ENCODE results near the gene MAPT.
"Not testable (repeated sequence)": the region's sequence is repeated elsewhere in the genome, so short reads cannot be mapped to it uniquely, and the experiment has no call there.

Gene MAPT

DNA sequence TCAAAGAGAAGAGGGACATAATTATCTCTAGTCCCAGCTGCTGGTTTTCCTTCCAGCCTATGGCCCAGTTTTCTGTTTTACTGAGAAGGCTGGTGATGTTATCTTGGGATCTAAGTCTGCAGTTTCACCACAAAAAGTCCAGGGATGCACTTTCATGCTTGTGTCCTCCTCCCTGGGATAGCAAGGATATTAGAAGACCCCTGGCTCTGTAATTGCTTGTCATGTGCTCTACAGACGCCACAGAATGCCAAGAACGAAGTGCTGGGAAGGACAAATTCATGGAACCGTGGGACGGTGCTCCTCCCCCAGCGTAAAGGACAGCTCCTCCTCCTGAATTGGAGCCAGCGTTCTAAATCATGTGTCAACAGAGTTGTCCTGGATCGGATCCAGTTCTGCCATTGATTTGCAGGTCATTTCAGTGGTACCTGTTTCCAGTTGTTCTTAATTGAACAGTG is 8.6 kb downstream of the MAPT start:
- DNase-seq = no peak

DNA sequence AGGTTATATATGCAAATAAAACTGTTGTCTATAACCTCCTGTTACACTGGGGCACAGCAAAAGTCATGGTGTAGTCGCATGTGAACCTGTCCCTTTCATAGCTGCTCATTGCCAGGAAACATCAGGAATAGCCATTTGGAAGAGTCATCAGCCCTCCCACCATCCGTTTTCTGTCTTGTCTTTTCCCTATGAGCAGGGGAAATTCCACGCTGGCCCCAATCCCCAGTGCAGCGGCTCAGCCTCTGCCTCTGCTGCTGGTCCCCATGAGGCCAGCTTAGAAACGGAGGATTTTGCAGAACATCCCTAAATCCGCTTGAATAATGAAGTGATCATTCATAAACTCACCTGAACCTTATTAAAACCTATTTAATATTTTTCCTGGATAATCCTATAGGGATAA is 10.5 kb downstream of the MAPT start:
- DNase-seq = no peak

DNA sequence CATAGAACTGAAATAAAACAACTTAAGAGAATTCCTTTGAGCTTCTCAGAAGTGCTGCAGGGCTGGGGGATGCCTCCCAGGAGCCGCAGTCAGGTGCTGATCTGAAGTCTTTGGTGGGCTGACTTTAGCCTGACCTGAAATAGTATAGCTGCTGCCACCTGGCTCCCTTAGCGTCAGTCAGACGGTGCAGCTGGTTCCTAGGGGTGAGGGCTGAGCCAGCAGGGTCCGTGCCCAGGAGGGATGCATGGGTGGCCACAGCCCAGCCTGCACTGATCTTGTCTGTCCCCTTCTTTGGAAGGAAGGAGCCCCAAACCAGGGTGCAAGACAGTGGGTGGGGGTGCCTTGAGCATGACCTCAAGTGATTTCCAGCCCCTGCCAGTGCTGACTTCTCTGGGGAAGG is 11.5 kb downstream of the MAPT start:
- DNase-seq = no peak

DNA sequence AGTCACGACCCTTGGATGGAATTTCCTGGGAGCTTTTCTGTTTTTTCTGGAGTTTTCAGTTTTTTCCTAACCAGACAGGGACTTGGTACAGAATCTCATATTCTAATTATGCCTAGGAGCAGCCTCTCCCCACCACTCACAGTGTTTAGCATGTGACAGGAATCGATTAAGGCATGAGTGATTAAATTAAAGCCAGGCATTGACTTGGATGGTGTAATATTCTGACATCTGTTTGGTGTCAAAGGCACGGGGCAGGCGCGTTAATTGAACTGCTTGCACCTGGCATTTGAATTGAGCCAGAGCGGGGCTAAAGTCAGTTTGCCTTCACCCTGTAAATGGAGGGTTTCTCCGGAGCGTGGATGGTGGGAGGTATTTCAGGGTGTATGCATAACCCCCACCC is 11.9 kb downstream of the MAPT start:
- DNase-seq = no peak

DNA sequence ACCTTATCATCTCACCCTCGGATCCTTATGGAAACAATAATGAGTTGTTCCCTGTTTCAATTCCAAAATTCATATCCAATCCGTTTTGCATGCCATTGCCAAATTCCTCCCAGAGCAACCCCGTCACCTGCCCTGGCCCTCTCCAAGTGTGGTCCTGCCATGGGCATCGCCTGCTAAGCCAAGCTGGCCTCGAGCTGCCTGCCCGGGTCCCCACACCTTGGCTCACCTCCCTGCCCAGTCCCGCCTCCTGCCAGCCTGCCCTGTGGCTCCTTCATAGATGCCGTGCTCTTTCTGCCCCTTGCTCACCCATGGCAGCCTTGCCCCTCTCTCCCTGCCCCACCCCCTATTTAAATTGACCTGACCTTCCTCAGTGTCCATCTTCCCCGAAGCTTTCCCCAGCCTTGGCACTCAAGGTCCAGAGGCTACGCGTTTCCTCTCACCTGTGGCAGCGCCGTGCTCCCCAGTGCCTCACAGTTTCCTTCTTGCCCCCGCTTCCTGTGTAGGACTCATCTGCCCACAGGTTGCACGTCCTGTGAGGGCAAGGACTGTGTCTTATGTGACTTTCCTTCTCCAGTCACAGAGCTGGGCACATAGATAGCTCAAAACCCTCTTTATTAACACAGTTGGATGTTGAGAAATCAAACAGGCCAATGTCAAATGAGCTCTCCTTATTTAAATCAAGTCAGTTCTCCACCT is 12.7 kb downstream of the MAPT start:
- DNase-seq = no peak

DNA sequence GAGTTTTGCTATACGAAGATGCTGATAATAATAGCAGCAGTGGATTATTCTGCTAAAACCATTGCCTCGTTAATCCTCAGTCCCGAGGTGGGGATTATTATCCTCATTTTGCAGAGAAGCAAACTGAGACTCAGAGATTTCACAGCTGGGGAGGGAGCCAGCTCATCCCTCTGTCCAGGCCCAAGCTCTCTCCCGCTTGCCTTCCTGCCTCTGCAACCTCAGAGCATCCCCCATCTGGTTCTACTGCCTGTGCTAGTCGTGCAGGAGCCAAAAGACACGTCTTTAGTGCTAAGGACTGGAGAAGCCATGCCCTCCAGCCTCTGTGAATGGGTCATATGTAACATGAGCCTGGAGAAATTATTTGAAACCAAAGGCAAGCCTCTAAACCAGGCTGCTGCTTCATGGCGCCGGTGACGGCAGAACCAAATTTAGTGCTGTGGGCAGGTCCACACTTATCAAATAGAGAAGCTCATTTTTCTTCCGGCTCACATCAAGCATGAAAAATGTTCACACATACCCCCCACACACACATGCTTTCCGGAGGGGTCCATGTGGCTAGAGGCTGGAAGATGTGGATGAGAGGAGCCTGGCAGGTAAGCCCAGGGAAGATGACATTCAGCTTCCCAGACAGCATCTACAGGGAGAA is 13.5 kb downstream of the MAPT start:
- no peak for DNase-seq

DNA sequence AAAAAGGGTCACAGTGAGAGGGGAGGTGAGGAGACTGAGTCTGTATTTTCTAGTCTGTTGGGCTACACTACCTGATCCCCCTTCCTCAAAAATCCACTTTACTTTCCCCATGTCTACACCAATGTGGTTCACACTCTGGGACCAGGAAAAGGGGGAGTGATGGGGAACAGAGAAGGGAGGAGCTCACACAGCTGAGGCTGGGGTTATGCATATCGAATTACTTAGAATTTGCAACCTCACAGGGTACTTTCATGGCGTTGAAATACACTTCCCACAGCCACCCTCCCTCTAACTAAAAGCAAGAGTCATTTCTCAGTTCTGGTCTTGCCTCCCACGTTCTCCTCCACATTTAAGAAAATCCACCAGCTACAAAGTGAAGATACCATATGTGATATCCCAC is 14.1 kb downstream of the MAPT start:
- DNase-seq = no peak

DNA sequence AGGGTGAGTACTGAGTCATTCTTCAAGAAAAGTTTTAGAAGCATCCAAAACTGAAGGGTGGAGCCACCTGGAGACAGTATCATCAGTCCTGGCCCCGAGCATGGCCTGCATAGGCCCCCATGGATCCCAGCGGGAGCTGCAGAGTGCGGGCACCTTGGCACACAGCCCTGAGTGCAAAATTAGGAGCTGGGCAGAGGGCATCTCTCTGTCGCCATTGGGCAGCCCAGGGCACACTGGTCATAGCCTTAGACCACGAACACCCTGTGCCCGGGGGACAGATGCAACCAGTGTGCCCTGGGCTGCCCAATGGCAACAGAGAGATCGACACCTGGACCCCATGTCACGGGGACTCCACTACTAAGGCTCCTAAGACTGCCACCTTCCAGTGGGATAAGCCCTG is 14.6 kb downstream of the MAPT start:
- no peak for DNase-seq

DNA sequence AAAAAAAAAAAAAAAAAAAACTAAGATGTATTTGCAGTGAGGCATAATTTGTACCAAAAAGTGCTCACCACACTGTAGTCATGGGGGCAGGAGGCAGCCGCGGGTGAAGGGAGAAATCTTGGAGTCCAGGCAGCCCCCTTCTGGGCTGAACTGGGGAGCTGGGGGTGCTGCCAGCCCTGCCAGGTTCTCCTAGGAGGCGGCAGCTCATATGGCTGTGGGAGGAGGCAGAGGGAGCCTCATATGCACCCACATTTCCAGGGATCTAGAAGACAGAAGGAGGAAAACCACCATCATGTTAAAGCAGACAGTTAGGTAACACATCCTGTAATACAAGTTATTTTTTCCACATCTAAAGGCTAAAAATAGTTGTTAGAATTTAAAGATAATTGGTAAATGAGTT is 16.3 kb downstream of the MAPT start:
- DNase-seq = no peak

DNA sequence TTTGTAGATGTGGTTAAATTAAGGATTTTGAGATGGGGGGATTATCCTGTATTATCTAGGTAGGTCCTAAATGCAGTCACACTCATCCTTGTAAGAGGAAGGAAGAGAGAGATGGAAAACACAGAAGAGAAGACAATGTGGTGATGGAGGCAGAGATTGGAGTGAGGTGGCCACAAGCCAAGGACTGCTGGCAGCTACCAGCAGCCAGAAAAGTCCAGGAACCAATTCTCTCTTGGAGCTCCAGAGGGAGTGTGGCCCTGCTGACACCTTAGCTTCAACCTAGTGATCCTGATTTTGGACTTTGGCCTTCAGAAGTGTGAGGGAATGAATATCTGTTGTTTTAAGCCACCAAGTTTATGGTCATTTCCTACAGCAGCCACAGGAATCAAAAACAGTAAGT is 18.0 kb downstream of the MAPT start:
- no peak for DNase-seq

DNA sequence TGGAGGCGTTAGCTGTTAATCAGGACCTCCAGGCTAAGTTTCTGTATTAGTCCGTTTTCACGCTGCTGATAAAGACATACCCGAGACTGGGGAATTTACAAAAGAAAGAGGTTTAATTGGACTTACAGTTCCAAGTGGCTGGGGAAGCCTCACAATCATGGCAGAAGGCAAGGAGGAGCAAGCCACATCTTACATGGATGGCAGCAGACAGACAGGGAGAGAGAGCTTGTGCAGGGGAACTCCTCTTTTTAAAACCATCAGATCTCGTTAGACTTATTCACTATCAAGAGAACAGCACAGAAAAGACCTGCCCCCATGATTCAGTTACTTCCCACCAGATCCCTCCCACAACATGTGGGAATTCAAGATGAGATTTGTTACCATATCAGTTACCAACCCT is 18.7 kb downstream of the MAPT start:
- DNase-seq = not testable (repeated sequence)

DNA sequence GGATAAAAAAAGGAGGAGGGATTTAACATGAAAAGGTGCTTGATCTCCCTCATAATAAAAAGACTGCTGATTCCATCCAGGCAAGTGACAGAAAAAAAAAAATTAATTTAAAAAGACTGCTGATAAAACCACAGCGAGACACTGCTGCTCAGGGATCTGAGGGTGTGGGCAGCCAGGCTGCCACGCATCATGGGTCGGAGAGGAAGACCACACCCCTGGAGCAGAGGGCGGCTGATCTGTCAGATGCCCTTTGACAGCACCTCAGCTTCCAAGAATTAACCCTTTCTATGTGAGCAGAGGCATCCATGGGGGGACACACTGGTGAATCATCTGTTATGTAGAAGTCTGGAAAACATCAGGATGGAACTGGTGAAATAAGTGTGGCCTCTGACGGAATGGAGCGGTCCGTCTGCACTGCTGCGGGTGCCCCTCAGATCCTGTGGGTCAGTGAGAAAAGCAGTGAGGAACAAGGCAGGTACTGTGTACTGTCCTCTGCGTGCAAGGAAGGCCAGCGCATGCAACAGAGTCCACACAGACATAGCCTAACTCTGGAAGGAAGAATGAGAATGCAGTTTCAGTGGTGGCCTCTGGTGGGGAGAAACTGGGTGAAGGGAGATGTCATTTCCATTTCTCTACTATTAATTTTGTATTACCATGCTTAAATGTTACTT is 19.8 kb downstream of the MAPT start:
- no peak for DNase-seq

DNA sequence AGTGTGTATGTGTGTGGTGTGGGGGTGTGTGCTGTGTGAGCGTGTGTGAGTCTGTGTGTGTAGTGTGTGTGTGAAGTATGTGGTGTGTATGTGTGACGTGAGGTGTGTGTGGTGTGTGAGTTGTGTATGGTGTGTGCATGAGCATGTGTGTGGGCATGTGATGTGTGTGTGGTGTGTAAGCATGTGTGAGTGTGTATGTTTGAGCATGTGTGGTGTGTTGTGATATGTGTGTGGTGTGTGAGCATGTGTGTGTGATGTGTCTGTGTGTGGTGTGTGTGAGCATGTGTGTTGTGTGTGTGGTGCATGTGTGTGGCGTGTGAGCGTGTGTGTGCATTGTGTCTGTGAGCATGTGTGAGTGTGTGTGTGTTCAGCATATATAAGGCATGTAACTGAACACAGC is 20.9 kb downstream of the MAPT start:
- DNase-seq = no peak

DNA sequence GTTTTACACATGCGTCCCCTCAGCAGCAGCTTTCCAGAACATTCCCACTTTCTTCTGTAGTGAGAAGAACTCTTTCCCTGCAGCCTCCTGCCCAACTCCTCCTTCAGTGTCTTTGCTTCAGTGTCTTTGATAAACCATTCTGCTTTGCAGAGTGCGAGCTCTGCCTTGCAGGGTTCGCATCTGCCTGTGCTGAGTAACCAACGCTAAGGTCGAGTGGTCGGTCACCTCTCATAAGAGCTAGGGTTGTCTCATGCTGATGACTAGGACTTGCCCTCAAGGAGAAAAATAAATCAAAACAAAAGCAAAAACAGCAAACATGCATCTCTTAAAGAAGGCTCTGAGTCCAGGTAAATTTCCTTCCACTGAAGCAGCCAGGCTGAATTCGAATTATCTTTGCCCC is 22.7 kb downstream of the MAPT start:
- DNase-seq = no peak

DNA sequence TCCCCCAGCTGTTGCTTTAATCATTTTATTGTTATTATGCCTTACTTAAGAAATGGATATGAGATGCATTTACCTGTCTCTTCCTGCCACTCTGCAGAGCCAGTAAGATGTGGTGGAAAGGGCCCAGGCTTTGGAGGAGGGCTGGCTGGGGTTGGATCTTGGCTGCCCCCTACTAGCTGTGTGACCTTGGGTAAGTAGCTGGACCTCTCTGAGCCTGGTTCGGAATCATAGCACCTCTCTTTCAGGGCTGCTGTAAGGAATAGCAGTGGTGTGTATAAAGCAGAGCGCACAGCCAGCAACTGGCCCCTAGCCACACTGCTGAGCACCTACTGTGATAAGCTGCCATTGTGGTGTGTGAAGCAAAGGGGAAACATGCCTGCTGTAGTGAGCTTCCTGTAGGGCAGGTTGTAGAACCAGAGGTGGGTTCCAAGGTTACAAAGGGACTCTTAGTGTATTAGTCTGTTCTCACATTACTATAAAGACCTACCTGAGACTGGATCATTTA is 23.9 kb downstream of the MAPT start:
- no peak for DNase-seq

DNA sequence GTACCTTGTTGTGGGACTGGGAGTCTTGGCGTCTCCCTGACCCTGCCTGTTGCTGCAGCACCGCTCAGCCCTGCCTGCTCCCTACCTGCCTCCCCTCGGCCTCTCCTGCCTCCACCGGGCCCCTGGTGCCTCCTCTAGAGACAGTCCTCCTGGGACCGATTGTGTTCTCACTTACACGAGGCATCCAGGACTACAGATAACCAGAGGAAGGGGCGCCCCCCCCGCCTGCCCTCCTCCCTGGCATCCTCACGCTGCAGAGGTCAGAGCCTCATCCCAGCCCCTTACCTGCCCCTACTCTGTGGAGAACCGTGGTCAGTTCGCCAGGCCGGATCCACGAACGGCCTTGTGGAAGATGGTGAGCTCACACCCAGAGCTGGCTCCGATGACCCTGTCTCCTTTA is 24.8 kb downstream of the MAPT start:
- no peak for DNase-seq

DNA sequence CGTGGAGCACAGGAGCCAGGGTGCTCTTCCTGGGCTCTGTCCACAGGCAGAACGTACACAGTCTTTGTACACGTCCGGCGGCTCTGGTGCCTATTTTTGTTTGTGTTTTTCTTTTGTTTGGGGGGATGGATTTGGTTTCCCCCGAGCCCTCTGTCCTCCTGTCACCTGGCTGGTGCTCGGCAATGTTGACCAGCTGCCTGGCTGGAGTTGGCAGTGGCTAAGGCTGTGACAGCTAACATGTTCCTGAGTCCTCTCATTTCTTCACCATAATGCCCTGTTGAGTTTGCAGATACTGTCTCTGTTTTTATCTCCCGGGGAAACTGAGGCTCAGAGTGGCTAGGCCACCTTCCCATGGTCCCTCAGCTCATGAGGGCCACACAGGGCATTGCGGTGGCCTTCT is 25.7 kb downstream of the MAPT start:
- DNase-seq = no peak

DNA sequence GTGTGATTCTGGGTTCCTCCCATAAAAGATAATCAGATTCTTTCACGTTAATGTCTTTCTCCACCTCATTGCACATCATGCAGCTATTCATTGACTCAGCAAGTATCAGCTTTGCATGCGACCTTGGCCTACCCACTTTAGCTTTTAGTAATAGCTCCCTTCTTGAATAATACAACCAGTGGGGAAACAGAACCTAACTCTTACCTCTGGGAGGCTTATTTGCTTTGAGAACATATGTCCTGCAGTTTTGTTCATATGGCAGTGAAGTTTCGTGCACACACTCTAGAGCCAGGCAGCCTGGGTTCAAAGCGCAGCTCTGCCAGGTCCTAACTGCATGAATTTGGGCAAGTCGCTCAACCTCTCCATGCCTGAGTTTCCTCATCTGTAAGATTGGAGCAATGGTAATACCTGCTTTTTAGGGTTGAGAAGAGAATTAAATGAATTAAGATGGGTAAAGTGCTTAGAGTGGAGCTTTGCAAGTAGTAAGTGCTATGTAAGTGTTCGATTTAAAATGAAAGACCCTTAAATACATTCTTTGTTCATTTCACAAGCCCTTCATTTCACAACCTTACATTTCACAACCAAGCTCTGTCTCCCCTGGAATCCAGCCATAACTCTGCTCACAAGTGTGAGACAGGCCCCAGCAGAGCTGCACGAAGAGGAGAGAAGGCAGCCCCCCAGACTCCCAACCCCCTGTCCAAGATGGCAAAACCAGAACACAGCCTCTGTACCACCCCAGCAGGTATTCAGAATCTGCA is 29.3 kb downstream of the MAPT start:
- DNase-seq = no peak

DNA sequence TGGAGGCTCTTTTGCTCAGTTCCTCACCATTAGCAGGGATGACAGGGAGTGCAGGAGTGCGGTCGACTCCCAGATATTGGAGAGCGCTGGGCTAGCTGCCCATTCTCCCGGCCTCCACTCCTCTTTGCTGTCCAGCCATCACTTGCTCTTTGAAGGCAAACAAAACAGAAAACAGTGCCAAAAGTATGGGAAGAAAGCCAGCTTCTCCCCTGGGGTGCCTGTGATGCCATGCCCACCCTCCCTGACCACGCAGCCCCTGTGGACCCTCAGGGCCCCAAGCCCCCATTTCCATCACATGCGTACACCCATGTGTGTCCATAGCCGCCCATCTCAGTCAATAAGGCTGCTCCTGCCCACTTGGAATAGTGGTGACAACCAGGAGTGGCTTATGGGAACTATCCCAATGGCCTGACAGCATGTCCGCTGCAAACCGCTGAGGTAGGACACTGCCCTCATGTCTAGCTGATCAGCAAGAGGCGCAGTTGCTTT is 30.0 kb downstream of the MAPT start:
- DNase-seq = no peak

DNA sequence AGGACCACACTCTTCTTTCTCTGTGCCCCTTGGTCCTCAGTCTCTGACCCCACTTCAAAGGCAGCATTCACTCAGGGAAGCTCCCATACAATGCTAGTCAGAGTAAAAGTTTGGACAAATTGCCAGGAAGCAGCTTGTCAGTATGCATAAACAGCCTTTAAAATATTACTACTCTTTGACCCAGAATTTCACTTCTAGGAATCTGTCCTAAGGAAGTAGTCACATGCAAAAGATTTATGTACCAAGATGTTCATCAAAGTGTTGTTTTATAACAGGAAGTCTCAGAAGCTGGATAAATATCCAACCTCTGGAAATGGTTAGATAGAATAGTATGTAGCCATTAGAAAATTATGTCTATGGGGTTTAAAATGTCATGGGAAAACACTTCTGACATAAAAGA is 31.0 kb downstream of the MAPT start:
- DNase-seq = no peak

DNA sequence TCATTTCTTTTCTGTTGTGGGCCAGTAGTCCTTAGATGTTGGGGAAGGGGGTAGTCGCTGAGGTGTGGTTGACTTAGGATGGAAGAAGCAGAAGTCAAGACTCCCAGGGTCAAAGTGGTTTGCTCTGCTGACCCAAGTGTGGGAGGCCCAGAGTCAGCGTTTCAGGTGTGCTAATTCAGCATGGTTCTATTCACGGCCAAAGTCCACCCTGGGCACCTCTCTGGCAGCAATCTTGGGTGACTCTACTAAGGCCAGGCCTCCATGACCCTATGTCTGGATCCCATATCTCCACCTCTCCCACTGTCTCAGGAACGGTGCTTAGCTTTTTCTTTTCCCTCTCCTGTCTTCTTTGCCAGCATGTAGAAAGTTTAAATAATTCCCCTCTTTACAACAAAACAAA is 32.9 kb downstream of the MAPT start:
- DNase-seq = no peak

DNA sequence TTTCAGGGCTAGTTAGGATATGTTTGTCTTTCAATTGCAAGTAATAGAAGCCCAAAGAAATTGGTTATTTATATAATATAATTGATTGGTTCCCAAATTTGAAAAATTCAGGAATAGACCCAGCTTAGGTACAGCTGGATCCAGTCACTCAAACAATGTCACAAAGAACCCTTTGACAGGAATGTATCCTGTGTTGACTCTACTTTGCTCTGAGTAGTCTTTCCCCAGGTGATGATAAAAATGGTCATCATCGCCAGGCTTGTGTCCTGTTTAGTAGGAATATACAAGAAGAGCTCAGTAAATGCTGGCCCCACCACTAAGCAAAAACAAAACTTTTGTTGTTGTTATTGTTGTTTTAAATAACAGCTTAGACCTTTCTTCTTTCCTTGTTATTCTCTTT is 35.0 kb downstream of the MAPT start:
- no peak for DNase-seq

DNA sequence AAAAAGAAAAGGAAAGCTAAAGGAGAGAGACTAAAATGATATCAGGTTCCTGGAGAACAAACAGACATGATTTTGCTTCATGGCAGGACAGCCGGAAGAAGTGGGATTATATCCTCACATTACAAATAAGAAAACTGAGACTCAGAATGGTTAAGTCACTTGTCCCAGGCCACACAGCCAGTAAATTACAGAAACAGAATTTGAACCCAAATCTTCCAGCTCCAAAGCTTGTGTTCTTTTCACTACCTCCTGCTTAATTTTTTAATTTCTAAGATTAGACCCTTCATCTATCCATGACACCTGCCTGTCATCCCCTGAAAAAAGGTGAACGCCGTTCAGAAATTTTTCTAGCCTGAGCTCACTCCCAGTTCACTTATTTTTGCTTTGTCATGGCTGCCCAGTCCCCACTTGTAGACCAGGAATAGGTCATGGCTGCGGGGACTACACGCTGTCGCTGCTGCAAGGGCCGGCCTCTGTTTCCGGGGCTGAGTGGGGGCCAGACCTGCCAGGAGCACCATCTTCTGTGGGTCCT is 36.1 kb downstream of the MAPT start:
- DNase-seq = no peak
